Activated T-cell treated with anti-CD3 and anti-CD28 coated beads for 4 hours (primary cell): ENCODE results near the gene CAMKK2.
A peak's percentile ranks its signal among the peaks of the same experiment; 100 is the strongest.
"Not testable (repeated sequence)": the region's sequence is repeated elsewhere in the genome, so short reads cannot be mapped to it uniquely, and the experiment has no call there.

Experiments used
- DNase-seq: peaks from one replicate; pipeline ENCODE4 v3.0.0-alpha.2; 2020

The CAMKK2 gene

GRCh38 chr12:121297435-121297991 is 1.0 kb upstream of the CAMKK2 start:
- peak; percentile 42 for DNase-seq

- peak; percentile 46 for DNase-seq
Measured at GRCh38 chr12:121295746-121296617, 527 bp downstream of the CAMKK2 start.

GRCh38 chr12:121295116-121295745 is 1.3 kb downstream of the CAMKK2 start:
- no peak for DNase-seq

- no peak for DNase-seq
Measured at GRCh38 chr12:121294151-121294889, 2.2 kb downstream of the CAMKK2 start.

GRCh38 chr12:121293603-121294002 is 2.9 kb downstream of the CAMKK2 start:
- no peak for DNase-seq

- DNase-seq, result no peak
Measured at GRCh38 chr12:121290410-121290809, 6.1 kb downstream of the CAMKK2 start.

GRCh38 chr12:121289962-121290361 is 6.5 kb downstream of the CAMKK2 start:
- no peak for DNase-seq

GRCh38 chr12:121288986-121289385 is 7.5 kb downstream of the CAMKK2 start:
- no peak for DNase-seq

- no peak for DNase-seq
Measured at GRCh38 chr12:121288158-121288845, 8.2 kb downstream of the CAMKK2 start.

- DNase-seq, result no peak
Measured at GRCh38 chr12:121287267-121287954, 9.1 kb downstream of the CAMKK2 start.

GRCh38 chr12:121285856-121286255 is 10.7 kb downstream of the CAMKK2 start:
- DNase-seq, result no peak

- DNase-seq, result no peak
Measured at GRCh38 chr12:121284551-121285390, 11.7 kb downstream of the CAMKK2 start.

- no peak for DNase-seq
Measured at GRCh38 chr12:121283841-121284240, 12.7 kb downstream of the CAMKK2 start.

- DNase-seq, result no peak
Measured at GRCh38 chr12:121283388-121283787, 13.1 kb downstream of the CAMKK2 start.

- not testable (repeated sequence) for DNase-seq
Measured at GRCh38 chr12:121282910-121283309, 13.6 kb downstream of the CAMKK2 start.

GRCh38 chr12:121282072-121282742 is 14.3 kb downstream of the CAMKK2 start:
- DNase-seq, result no peak

- DNase-seq, result not testable (repeated sequence)
Measured at GRCh38 chr12:121281116-121281515, 15.4 kb downstream of the CAMKK2 start.

- DNase-seq, result not testable (repeated sequence)
Measured at GRCh38 chr12:121280531-121280930, 16.0 kb downstream of the CAMKK2 start.

GRCh38 chr12:121279507-121279915 is 17.0 kb downstream of the CAMKK2 start:
- DNase-seq, result no peak

GRCh38 chr12:121279071-121279375 is 17.5 kb downstream of the CAMKK2 start:
- no peak for DNase-seq
